ENCODE results near the gene GSN. TPM values are rescaled to one million over a fixed set of nuclear protein-coding genes. Genes with fewer than 3 reads are reported as not detected.
A peak's percentile ranks its signal among the peaks of the same experiment; 100 is the strongest.

GSN gene
- total RNA-seq, 1 donor from 2014 or later: 824 TPM

- DNase-seq: no peak
Observed at GRCh38 chr9:121303456-121304451, 35.8 kb downstream of the GSN start.

GRCh38 chr9:121304707-121305106 is 36.7 kb downstream of the GSN start:
- no peak for DNase-seq

GRCh38 chr9:121305269-121305994 is 37.5 kb downstream of the GSN start:
- DNase-seq: no peak

GRCh38 chr9:121307976-121308375 is 40.0 kb downstream of the GSN start:
- DNase-seq: no peak

GRCh38 chr9:121308765-121309164 is 40.8 kb downstream of the GSN start:
- DNase-seq: no peak

GRCh38 chr9:121309171-121309570 is 41.2 kb downstream of the GSN start:
- DNase-seq: no peak

GRCh38 chr9:121309833-121310425 is 42.0 kb downstream of the GSN start:
- no peak for DNase-seq

- DNase-seq: no peak
Observed at GRCh38 chr9:121310571-121310970, 42.6 kb downstream of the GSN start.

GRCh38 chr9:121312169-121312568 is 44.2 kb downstream of the GSN start:
- no peak for DNase-seq

GRCh38 chr9:121313458-121314152 is 45.6 kb downstream of the GSN start:
- no peak for DNase-seq

GRCh38 chr9:121316378-121316777 is 48.4 kb downstream of the GSN start:
- no peak for DNase-seq

GRCh38 chr9:121316852-121317373 is 49.0 kb downstream of the GSN start:
- DNase-seq: no peak

- no peak for DNase-seq
Observed at GRCh38 chr9:121317737-121318630, 50.0 kb downstream of the GSN start.

GRCh38 chr9:121318631-121319382 is 50.8 kb downstream of the GSN start:
- no peak for DNase-seq

GRCh38 chr9:121319383-121319780 is 51.4 kb downstream of the GSN start:
- no peak for DNase-seq

GRCh38 chr9:121321016-121321503 is 53.1 kb downstream of the GSN start:
- no peak for DNase-seq

- DNase-seq: peak; percentile 20
Observed at GRCh38 chr9:121322037-121322736, 54.2 kb downstream of the GSN start.

- DNase-seq: no peak
Observed at GRCh38 chr9:121322737-121323448, 54.9 kb downstream of the GSN start.
